Uterus (tissue), 4 donors: ENCODE data around the gene TPCN1. TPM values are rescaled to one million over a fixed set of nuclear protein-coding genes. Genes with fewer than 3 reads are reported as not detected.

Experiments used
- DNase-seq, 2 donors: peaks; one replicate each; pipeline ENCODE4 v3.0.0-alpha.2; 2019 to 2020
- H3K27ac ChIP-seq, 2 donors: fragments of 200-600 bp; sonication (generic); 1 replicate in 1 of 2; 2 replicates in 1 of 2; pipeline ENCODE4 v1.5.1; 2016 to 2018
- H3K27me3 ChIP-seq, 2 donors: fragments of 200-600 bp; sonication (generic); one replicate each; pipeline ENCODE4 v1.5.1; 2018 to 2019; ENCODE audit warnings: control low read depth in 1 of 2
- H3K36me3 ChIP-seq, 2 donors: fragments of 200-600 bp; sonication (generic); one replicate each; pipeline ENCODE4 v1.5.1; 2019; ENCODE audit warnings: control low read depth in 1 of 2
- H3K4me1 ChIP-seq, 2 donors: fragments of 200-600 bp; sonication (generic); one replicate each; pipeline ENCODE4 v1.5.1; 2018 to 2019; ENCODE audit warnings: control low read depth in 1 of 2
- H3K4me3 ChIP-seq, 2 donors: fragments of 200-600 bp; sonication (generic); 1 replicate in 1 of 2; 2 replicates in 1 of 2; pipeline ENCODE4 v1.5.1; 2018 to 2019; ENCODE audit warnings: mild to moderate bottlenecking in 1 of 2
- H3K9me3 ChIP-seq, 2 donors: fragments of 200-600 bp; sonication (generic); one replicate each; pipeline ENCODE4 v1.5.1; 2019; ENCODE audit warnings: control low read depth in 1 of 2
- POLR2A ChIP-seq, 2 donors: fragments of 450-650 bp; IDR thresholded peaks; one replicate each; pipeline ENCODE4 v1.6.1; 2016; ENCODE audit warnings: antibody characterized with exemption in 2 of 2, mild to moderate bottlenecking in 1 of 2, moderate library complexity in 1 of 2
- intact Hi-C: fragments of 100-400 bp; cut with DNase I; formaldehyde crosslinking; loops from one replicate; pipeline ENCODE4 v1.15.1; 2023; ENCODE audit warnings: low total_unique reads
- total RNA-seq, 4 donors: library from RNA; depleted of rRNA in 3 of 4; stranded (reverse); fragments of >200 nt in 3 of 4; gene quantifications; one replicate each; pipeline versions ENCODE4 v1.1.0 to v1.2.4, GENCODE V29; 2014 to 2023
- TF ChIP-seq, protein P1 (sequence below), 4 experiments: fragments of 200-600 bp in 2 of 4; fragments of 450-650 bp in 2 of 4; sonication (generic) in 2 of 4; IDR thresholded peaks; one replicate each; pipeline ENCODE4 v1.5.1; 2016 to 2019; ENCODE audit warnings: antibody characterized with exemption in 4 of 4, mild to moderate bottlenecking in 2 of 4, moderate library complexity in 1 of 4
- donor health status: DM: yes; HTN: yes; CAD: no.

TPCN1 gene
- total RNA-seq, 4 donors from 2014 or later: 21.4 to 79.8 (median 52.9) TPM

DNA sequence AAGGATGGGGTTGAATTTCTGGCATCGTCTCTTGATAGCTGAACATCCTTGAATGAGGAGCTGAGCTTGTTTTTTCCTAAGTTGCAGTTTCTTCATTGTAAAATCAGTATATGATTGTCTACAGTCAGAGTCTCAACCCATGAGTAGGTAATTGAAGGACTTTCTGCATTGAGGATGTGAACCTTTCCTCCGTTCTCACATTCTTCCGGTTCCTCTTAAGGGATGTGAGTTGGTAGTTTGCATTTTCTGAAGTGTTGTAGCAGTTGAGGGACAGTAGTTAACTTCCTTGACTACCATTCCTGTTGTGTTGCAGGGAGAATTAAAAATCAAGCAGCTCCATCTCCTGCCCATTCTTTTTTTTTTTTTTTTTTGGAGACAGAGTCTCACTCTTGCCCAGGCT lies 19.1 kb downstream of the TPCN1 start:
- Histone ChIP-seq H3K27ac (peak overlapping the region in 1 of 2 donors; percentile 56), H3K36me3 (no peaks in the 10 kb centered on the region), H3K27me3 (no peaks in the 10 kb centered on the region), H3K4me3 (no peak overlapping the region), H3K4me1 (peaks cover 4 to 18% of the 10 kb centered on the region in 2 donors), H3K9me3 (no peaks in the 10 kb centered on the region)
- intact Hi-C loops: no loop called here
- TF ChIP-seq, protein P1, sequence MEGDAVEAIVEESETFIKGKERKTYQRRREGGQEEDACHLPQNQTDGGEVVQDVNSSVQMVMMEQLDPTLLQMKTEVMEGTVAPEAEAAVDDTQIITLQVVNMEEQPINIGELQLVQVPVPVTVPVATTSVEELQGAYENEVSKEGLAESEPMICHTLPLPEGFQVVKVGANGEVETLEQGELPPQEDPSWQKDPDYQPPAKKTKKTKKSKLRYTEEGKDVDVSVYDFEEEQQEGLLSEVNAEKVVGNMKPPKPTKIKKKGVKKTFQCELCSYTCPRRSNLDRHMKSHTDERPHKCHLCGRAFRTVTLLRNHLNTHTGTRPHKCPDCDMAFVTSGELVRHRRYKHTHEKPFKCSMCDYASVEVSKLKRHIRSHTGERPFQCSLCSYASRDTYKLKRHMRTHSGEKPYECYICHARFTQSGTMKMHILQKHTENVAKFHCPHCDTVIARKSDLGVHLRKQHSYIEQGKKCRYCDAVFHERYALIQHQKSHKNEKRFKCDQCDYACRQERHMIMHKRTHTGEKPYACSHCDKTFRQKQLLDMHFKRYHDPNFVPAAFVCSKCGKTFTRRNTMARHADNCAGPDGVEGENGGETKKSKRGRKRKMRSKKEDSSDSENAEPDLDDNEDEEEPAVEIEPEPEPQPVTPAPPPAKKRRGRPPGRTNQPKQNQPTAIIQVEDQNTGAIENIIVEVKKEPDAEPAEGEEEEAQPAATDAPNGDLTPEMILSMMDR (IDR thresholded peaks at IDR 0.05): no peak
- no peak for TF ChIP-seq POLR2A (IDR thresholded peaks at IDR 0.05)
- DNase-seq: no peak

DNA sequence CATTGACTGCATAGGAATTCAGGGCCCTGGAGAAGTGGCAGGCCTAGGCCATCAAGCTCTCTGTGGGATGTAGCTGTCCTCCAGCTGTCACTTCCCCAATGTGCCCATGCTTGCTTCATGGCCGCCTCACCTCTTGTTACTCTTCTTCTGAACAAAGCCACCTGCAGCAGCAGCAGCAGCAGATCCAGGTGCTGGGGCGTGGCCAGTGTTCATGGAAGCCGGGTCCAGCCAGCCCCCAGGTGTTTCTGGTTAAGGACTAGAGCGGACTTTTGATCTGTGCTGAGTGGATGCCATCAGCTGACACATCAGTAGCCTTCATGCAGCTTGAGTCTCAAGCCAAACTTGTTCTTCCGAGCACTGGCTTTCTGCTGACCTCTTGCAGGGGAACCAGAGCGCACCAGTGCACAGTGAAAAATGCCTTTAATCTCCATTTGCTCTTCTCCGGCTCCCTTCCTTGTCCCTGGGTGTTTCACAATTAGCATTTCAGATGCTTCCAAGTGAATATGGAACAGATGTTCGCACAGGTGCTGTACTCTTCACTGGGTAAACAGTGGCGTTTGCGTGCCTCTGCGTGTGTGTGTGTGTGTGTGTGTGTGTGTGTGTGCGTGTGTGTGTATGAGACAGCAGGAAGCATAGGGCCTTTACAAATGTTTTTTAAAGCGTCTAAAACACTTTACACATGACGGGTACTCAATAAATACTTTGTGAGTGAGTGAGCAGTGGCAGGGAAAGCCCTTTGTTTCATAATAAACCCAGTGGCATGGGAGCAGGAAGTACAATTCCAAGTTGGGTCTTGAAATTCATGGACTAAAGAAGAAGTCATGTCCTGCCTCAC lies 20.1 kb downstream of the TPCN1 start:
- no peak for TF ChIP-seq POLR2A (IDR thresholded peaks at IDR 0.05)
- TF ChIP-seq, protein P1 (IDR thresholded peaks at IDR 0.05): no peak
- Histone ChIP-seq H3K27me3 (no peaks in the 10 kb centered on the region), H3K36me3 (no peaks in the 10 kb centered on the region), H3K4me3 (no peak overlapping the region), H3K4me1 (peaks cover 8 to 21% of the 10 kb centered on the region in 2 donors), H3K9me3 (no peaks in the 10 kb centered on the region), H3K27ac (peak overlapping the region; percentile 13 to 38)
- intact Hi-C loops: no loop called here
- peak in 1 of 2 donors; percentile 47 for DNase-seq

DNA sequence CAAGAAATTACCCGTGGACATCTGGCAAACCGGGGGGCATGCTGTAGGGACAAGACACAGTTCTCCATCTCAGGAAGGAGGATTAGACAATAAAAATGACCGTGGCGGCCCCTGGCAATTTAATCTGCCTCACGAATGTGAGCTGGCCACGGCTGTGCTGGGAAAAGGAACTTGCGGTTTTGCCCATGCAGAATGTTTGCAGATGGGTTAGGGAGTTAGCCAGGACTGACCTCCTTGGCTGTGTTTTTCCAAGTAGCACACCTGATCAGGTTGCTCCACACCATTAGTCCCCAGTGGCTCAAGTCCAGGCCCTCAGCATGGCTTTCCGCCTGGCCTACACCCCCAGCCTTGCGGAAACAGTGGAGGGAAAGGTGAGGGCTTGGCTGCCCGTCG lies 20.8 kb downstream of the TPCN1 start:
- no peak for TF ChIP-seq POLR2A (IDR thresholded peaks at IDR 0.05)
- TF ChIP-seq, protein P1 (IDR thresholded peaks at IDR 0.05): no peak
- Histone ChIP-seq H3K4me1 (peaks cover 13 to 27% of the 10 kb centered on the region in 2 donors), H3K9me3 (no peaks in the 10 kb centered on the region), H3K4me3 (no peak overlapping the region), H3K27me3 (no peaks in the 10 kb centered on the region), H3K36me3 (no peaks in the 10 kb centered on the region), H3K27ac (peak overlapping the region; percentile 13 to 38)
- DNase-seq: no peak
- intact Hi-C loops: no loop called here

DNA sequence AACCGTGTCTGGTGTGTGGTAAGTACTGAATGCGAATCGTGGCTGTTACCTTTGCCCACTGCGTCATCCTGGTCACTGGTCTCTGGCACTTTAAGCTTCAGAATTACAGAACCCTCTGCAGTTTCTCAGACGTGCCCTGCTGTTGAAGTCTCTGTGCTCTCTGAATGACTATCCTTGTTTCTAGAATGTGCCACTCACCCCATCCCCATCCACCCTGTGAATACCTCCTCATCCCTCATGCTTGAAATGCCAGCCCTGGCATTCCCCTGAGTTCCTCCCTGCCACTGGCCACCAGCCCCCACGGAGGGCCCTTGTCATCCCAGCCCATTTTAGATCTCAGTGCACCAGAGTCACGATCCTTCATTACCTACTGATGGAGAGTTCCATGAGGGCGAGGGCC lies 21.3 kb downstream of the TPCN1 start:
- no peak for DNase-seq
- Histone ChIP-seq H3K27ac (no peak overlapping the region), H3K4me1 (peaks cover 13 to 31% of the 10 kb centered on the region in 2 donors)

DNA sequence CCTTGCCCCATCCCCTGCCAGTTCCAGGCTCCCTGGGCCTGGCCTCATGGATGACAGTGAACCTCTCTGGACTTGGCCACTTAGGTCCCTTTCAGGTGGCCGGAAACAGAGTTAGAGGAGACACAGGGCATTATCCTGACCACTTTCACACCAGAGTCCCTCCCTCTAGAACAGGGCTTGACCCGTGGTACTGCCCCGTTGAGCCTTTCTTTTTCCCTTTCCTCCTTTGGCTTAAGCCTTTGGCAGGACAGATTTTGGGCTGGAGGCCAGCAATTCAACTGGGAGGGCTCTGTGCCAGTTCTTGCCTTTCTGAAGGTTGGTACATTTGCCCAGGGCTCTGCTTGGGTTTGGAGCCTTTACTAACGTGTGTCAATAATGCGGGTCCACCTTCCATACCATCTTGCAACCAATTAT lies 22.8 kb downstream of the TPCN1 start:
- intact Hi-C loops: no loop called here
- H3K4me1 ChIP-seq: peaks cover 13 to 31% of the 10 kb centered on the region in 2 donors
- H3K4me3 ChIP-seq: no peak overlapping the region
- H3K36me3 ChIP-seq: no peaks in the 10 kb centered on the region
- TF ChIP-seq, protein P1 (IDR thresholded peaks at IDR 0.05): no peak
- no peak for TF ChIP-seq POLR2A (IDR thresholded peaks at IDR 0.05)
- no peaks in the 10 kb centered on the region for H3K27me3 ChIP-seq
- peak; percentile 63 for DNase-seq
- H3K27ac ChIP-seq: peak overlapping the region; percentile 77 to 93
- H3K9me3 ChIP-seq: no peaks in the 10 kb centered on the region

More for the DNA sequence above, 21.3 kb downstream of the TPCN1 start:
- Histone ChIP-seq H3K36me3 (no peaks in the 10 kb centered on the region), H3K9me3 (no peaks in the 10 kb centered on the region), H3K4me3 (no peak overlapping the region), H3K27me3 (no peaks in the 10 kb centered on the region)
- intact Hi-C loops: no loop called here
- TF ChIP-seq POLR2A (IDR thresholded peaks at IDR 0.05): no peak
- TF ChIP-seq, protein P1 (IDR thresholded peaks at IDR 0.05): no peak
